CD4-positive, alpha-beta T cell treated with Interleukin-4 for 4 hours (primary cell): Measurements from ENCODE around the gene SALL4.

Experiments
- DNase-seq: peaks from one replicate; pipeline ENCODE4 v3.0.0-alpha.2; 2020

The SALL4 gene

GRCh38 chr20:51734876-51735720 lies 67.2 kb downstream of the SALL4 start:
- DNase-seq = no peak

- DNase-seq = no peak
These were observed 69.3 kb downstream of the SALL4 start for GRCh38 chr20:51733070-51733469.
